Nephron (organoid): Measurements from ENCODE around the gene HOOK2.

Experiments
- H3K27ac Mint-ChIP-seq, 3 experiments: 2 replicates each; pipeline ENCODE4 v1.8.0; 2020; ENCODE audit warnings: mixed read lengths in 3 of 3, mild to moderate bottlenecking in 2 of 3, moderate library complexity in 1 of 3
- H3K27me3 Mint-ChIP-seq: 2 replicates; pipeline ENCODE4 v1.8.0; 2021; ENCODE audit warnings: low read depth, mild to moderate bottlenecking, moderate library complexity, mixed read lengths
- H3K36me3 Mint-ChIP-seq: 2 replicates; pipeline ENCODE4 v1.8.0; 2020; ENCODE audit warnings: low read depth, mixed read lengths
- H3K4me1 Mint-ChIP-seq: 2 replicates; pipeline ENCODE4 v1.8.0; 2020; ENCODE audit warnings: mixed read lengths
- H3K4me3 Mint-ChIP-seq, 3 experiments: 2 replicates each; pipeline ENCODE4 v1.8.0; 2020; ENCODE audit warnings: mild to moderate bottlenecking in 3 of 3, mixed read lengths in 3 of 3, moderate library complexity in 2 of 3
- H3K9me3 Mint-ChIP-seq: 2 replicates; pipeline ENCODE4 v1.8.0; 2020; ENCODE audit warnings: mixed read lengths
- TF ChIP-seq, protein P1 (sequence below), 3 experiments: fragments of 200-600 bp; sonication (generic); IDR thresholded peaks; one replicate each; pipeline ENCODE4 v1.5.0; 2021; ENCODE audit warnings: antibody characterized with exemption in 3 of 3; ENCODE audit not compliant: unreplicated experiment in 3 of 3

The HOOK2 gene

DNA sequence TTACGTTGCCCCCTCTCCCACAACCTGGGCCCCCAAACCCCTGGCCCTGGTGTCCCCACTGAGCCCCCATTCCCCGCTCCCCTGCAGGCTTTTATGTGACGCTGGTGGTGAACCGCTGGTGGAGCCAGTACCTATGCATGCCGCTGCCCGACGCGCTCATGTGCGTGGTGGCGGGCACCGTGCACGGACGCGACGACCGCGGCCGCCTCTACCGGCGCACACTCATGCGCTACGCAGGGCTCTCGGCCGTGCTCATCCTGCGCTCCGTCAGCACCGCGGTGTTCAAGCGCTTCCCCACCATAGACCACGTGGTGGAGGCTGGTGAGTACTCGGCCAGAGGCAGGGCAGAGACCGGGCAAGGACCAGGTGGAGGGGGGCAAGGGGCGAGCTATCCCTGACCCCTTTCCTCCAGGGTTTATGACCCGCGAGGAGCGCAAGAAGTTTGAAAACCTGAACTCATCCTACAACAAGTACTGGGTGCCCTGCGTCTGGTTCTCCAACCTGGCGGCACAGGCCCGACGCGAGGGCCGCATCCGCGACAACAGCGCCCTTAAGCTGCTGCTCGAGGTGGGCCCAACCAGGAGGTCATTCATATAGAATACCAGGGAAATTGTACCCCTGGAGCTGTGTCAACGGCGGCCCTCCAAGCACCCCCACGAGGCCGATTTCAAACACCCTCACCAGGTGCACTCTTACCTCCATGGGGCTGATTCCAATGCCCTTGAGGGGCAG, 20.7 kb downstream of the HOOK2 start:
- Mint-ChIP-seq H3K36me3 (no peaks in the 10 kb centered on the region), H3K27ac (no peak overlapping the region), H3K27me3 (peaks cover 41% of the 10 kb centered on the region), H3K4me1 (no peaks in the 10 kb centered on the region), H3K9me3 (no peaks in the 10 kb centered on the region), H3K4me3 (no peak overlapping the region)
- TF ChIP-seq, protein P1, sequence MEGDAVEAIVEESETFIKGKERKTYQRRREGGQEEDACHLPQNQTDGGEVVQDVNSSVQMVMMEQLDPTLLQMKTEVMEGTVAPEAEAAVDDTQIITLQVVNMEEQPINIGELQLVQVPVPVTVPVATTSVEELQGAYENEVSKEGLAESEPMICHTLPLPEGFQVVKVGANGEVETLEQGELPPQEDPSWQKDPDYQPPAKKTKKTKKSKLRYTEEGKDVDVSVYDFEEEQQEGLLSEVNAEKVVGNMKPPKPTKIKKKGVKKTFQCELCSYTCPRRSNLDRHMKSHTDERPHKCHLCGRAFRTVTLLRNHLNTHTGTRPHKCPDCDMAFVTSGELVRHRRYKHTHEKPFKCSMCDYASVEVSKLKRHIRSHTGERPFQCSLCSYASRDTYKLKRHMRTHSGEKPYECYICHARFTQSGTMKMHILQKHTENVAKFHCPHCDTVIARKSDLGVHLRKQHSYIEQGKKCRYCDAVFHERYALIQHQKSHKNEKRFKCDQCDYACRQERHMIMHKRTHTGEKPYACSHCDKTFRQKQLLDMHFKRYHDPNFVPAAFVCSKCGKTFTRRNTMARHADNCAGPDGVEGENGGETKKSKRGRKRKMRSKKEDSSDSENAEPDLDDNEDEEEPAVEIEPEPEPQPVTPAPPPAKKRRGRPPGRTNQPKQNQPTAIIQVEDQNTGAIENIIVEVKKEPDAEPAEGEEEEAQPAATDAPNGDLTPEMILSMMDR (IDR thresholded peaks at IDR 0.05; ENCODE audit: unreplicated experiment in 3 of 3), result no peak

DNA sequence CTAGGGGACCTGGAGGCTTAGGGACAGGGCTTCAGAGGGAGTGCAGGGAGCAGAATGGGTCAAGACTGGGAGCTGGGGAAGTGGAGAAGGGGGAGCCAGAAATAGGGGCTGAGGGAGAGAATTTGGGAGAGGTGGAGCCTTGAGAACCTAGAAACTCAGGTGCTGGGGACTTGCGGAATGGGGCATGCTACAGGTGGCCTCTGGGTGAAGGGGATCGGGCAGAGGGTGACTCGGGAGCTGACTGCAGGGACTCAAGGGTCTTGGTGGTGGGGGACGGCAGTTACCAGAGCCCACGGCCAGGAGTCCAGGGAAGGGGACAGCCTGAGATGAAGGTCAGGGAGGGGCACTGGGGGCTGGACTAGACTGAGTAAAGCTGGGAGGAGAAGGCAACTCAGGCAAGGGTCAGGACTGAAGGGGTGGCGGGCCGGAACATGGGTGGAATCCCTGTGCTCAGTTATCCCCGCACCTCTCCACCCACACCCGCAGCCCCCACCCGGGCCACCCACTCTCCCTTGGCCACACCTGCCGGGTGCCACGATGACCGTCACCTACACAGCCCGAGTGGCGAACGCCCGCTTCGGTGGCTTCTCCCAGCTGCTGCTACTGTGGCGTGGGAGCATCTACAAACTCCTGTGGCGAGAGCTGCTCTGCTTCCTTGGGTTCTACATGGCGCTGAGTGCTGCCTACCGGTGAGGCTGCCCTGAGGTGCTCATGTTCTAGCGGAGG, 23.1 kb downstream of the HOOK2 start:
- no peak overlapping the region for H3K4me3 Mint-ChIP-seq
- peaks cover 4% of the 10 kb centered on the region for H3K9me3 Mint-ChIP-seq
- H3K4me1 Mint-ChIP-seq, result no peaks in the 10 kb centered on the region

GRCh38 chr19:12751635-12752034, 23.7 kb downstream of the HOOK2 start, which contains the start of gene BEST2:
BEST2 (plus strand) TSS chr19:12751791; CDS start chr19:12752593, 802 bp downstream.
- H3K4me1 Mint-ChIP-seq, result no peaks in the 10 kb centered on the region
- peaks cover 54% of the 10 kb centered on the region for H3K27me3 Mint-ChIP-seq
- H3K9me3 Mint-ChIP-seq, result peaks cover 4% of the 10 kb centered on the region
- TF ChIP-seq, protein P1 (IDR thresholded peaks at IDR 0.05; ENCODE audit: unreplicated experiment in 3 of 3), result no peak
- H3K27ac Mint-ChIP-seq, result no peak within 1 kb of the TSS
- no peak within 1 kb of the TSS for H3K4me3 Mint-ChIP-seq
- peaks cover 18% of the 10 kb centered on the region for H3K36me3 Mint-ChIP-seq

More for the DNA sequence above, 23.1 kb downstream of the HOOK2 start:
- H3K27me3 Mint-ChIP-seq, result peaks cover 54% of the 10 kb centered on the region
- TF ChIP-seq, protein P1 (IDR thresholded peaks at IDR 0.05; ENCODE audit: unreplicated experiment in 3 of 3), result no peak
- H3K36me3 Mint-ChIP-seq, result peaks cover 12% of the 10 kb centered on the region
- no peak overlapping the region for H3K27ac Mint-ChIP-seq

DNA sequence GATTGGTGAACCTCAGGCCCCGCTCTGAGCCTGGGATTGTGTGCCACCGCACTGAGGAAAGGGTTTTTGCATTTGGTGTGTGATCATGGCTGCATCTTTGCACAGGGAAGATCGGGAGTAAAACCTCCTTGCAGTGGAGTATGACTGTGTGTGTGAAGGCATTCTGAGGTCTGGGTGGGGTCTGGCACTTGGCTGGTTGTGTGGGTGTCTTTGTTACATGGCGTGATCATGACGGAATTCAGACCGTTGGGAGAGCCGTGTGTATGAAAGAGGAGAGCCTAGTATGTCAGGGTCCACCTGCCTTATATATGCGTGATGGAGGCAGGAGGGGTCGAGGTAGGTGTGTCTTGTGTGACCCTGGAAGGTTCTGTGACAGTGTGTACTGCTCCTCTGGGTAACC, 24.5 kb downstream of the HOOK2 start:
- Mint-ChIP-seq H3K27me3 (peaks cover 54% of the 10 kb centered on the region), H3K9me3 (peaks cover 4% of the 10 kb centered on the region), H3K4me3 (no peak overlapping the region), H3K36me3 (peaks cover 24% of the 10 kb centered on the region), H3K4me1 (no peaks in the 10 kb centered on the region), H3K27ac (no peak overlapping the region)
- TF ChIP-seq, protein P1 (IDR thresholded peaks at IDR 0.05; ENCODE audit: unreplicated experiment in 3 of 3), result no peak

GRCh38 chr19:12749938-12750521, 25.3 kb downstream of the HOOK2 start:
- H3K4me3 Mint-ChIP-seq, result no peak overlapping the region

More at GRCh38 chr19:12749938-12750521, 25.3 kb downstream of the HOOK2 start:
- Mint-ChIP-seq H3K36me3 (peaks cover 32% of the 10 kb centered on the region), H3K9me3 (peaks cover 4% of the 10 kb centered on the region), H3K27ac (no peak overlapping the region), H3K4me1 (no peaks in the 10 kb centered on the region), H3K27me3 (peaks cover 57% of the 10 kb centered on the region)
- TF ChIP-seq, protein P1 (IDR thresholded peaks at IDR 0.05; ENCODE audit: unreplicated experiment in 3 of 3), result no peak
